ENCODE data around the gene CDV3.

The CDV3 gene

GRCh38 chr3:133589503-133589902, 16.0 kb downstream of the CDV3 start:
- no peak for TF ChIP-seq CTCF (IDR thresholded peaks at IDR 0.05; ENCODE audit: insufficient read depth, low read depth, low read length, missing control alignments)
- DNase-seq (ENCODE audit: low read depth), result no peak
- no peak overlapping the region for H3K4me3 ChIP-seq (ENCODE audit: low read depth, low read length)

- H3K4me3 ChIP-seq (ENCODE audit: low read depth, low read length), result no peak overlapping the region
- TF ChIP-seq CTCF (IDR thresholded peaks at IDR 0.05; ENCODE audit: insufficient read depth, low read depth, low read length, missing control alignments), result no peak
- no peak for DNase-seq (ENCODE audit: low read depth)
These were observed 17.8 kb downstream of the CDV3 start for GRCh38 chr3:133591271-133591742.

GRCh38 chr3:133592843-133593242, 19.4 kb downstream of the CDV3 start:
- H3K4me3 ChIP-seq (ENCODE audit: low read depth, low read length), result no peak overlapping the region
- DNase-seq (ENCODE audit: low read depth), result peak; percentile 74
- TF ChIP-seq CTCF (IDR thresholded peaks at IDR 0.05; ENCODE audit: insufficient read depth, low read depth, low read length, missing control alignments), result no peak

- no peak overlapping the region for H3K4me3 ChIP-seq (ENCODE audit: low read depth, low read length)
- no peak for TF ChIP-seq CTCF (IDR thresholded peaks at IDR 0.05; ENCODE audit: insufficient read depth, low read depth, low read length, missing control alignments)
- DNase-seq (ENCODE audit: low read depth), result no peak
These were observed 19.8 kb downstream of the CDV3 start for GRCh38 chr3:133593243-133593642.

GRCh38 chr3:133595341-133595740, 21.9 kb downstream of the CDV3 start:
- TF ChIP-seq CTCF (IDR thresholded peaks at IDR 0.05; ENCODE audit: insufficient read depth, low read depth, low read length, missing control alignments), result no peak
- DNase-seq (ENCODE audit: low read depth), result no peak

GRCh38 chr3:133598405-133598804, 24.9 kb downstream of the CDV3 start:
- H3K4me3 ChIP-seq (ENCODE audit: low read depth, low read length), result no peak overlapping the region
- no peak for DNase-seq (ENCODE audit: low read depth)
- no peak for TF ChIP-seq CTCF (IDR thresholded peaks at IDR 0.05; ENCODE audit: insufficient read depth, low read depth, low read length, missing control alignments)

More at GRCh38 chr3:133595341-133595740, 21.9 kb downstream of the CDV3 start:
- no peak overlapping the region for H3K4me3 ChIP-seq (ENCODE audit: low read depth, low read length)

- DNase-seq (ENCODE audit: low read depth), result no peak
- H3K4me3 ChIP-seq (ENCODE audit: low read depth, low read length), result no peak overlapping the region
- TF ChIP-seq CTCF (IDR thresholded peaks at IDR 0.05; ENCODE audit: insufficient read depth, low read depth, low read length, missing control alignments), result no peak
These were observed 25.8 kb downstream of the CDV3 start for GRCh38 chr3:133599280-133599679.
